ENCODE data around the gene SERTAD1. TPM values are rescaled to one million over a fixed set of nuclear protein-coding genes. Genes with fewer than 3 reads are reported as not detected.

SERTAD1 gene
- total RNA-seq, 1 donor = 19.1 TPM

- DNase-seq (ENCODE audit: low read depth in 2 of 3, low spot score in 2 of 3) = no peak
Observed at GRCh38 chr19:40380199-40381037, 45.4 kb downstream of the SERTAD1 start.

GRCh38 chr19:40379446-40380198, 46.2 kb downstream of the SERTAD1 start:
- no peak for DNase-seq (ENCODE audit: low read depth in 2 of 3, low spot score in 2 of 3)

- no peak for DNase-seq (ENCODE audit: low read depth in 2 of 3, low spot score in 2 of 3)
Observed at GRCh38 chr19:40378509-40378908, 47.3 kb downstream of the SERTAD1 start.

GRCh38 chr19:40377876-40378385, 47.9 kb downstream of the SERTAD1 start:
- DNase-seq (ENCODE audit: low read depth in 2 of 3, low spot score in 2 of 3) = no peak

GRCh38 chr19:40376286-40376862, 49.4 kb downstream of the SERTAD1 start:
- no peak for DNase-seq (ENCODE audit: low read depth in 2 of 3, low spot score in 2 of 3)

- DNase-seq (ENCODE audit: low read depth in 2 of 3, low spot score in 2 of 3) = no peak
Observed at GRCh38 chr19:40374084-40374483, 51.7 kb downstream of the SERTAD1 start.

GRCh38 chr19:40371802-40372122, 54.0 kb downstream of the SERTAD1 start:
- no peak for DNase-seq (ENCODE audit: low read depth in 2 of 3, low spot score in 2 of 3)

Small RNAs within 50 kb of the gene (small RNA-seq; reads per million reads assigned to genes)
- gene RF00017 = not detected

Other genes with a start within 250 kb of the SERTAD1 start
- gene MAP3K10, start 234.6 kb downstream of the SERTAD1 start, total RNA-seq = 8.3 TPM
- gene TTC9B, start 207.6 kb downstream of the SERTAD1 start, total RNA-seq = under 0.01 TPM
- gene CCNP, start 199.3 kb downstream of the SERTAD1 start, total RNA-seq = 0.27 TPM
- gene AKT2, start 140.6 kb downstream of the SERTAD1 start, total RNA-seq = 112 TPM
- 12.1 TPM for gene C19orf47, start 77.6 kb downstream of the SERTAD1 start, total RNA-seq
- gene PLD3, start 77.3 kb downstream of the SERTAD1 start, total RNA-seq = 229 TPM
- gene HIPK4, start 35.8 kb downstream of the SERTAD1 start, total RNA-seq = 0.27 TPM
- gene PRX, start 12.6 kb downstream of the SERTAD1 start, total RNA-seq = 2.2 TPM
- gene SERTAD3, start 18.3 kb upstream of the SERTAD1 start, total RNA-seq = 19.1 TPM
- 150 TPM for gene BLVRB, start 39.8 kb upstream of the SERTAD1 start, total RNA-seq
- gene SPTBN4, start 41.0 kb upstream of the SERTAD1 start, total RNA-seq = 0.27 TPM
- gene SHKBP1, start 150.9 kb upstream of the SERTAD1 start, total RNA-seq = 91.3 TPM
- gene LTBP4, start 175.4 kb upstream of the SERTAD1 start, total RNA-seq = 103 TPM